HepG2 (cell line): Measurements from ENCODE around the gene ZNF174. TPM values are rescaled to one million over a fixed set of nuclear protein-coding genes. Genes with fewer than 3 reads are reported as not detected.

Experiments used
- CTCF ChIP-seq: sonication (generic); formaldehyde crosslinking; IDR thresholded peaks from 2 replicates; pipeline ENCODE4 v1.5.0; 2020; ENCODE audit warnings: mild to moderate bottlenecking, missing genetic modification reagents, moderate library complexity
- HMGXB3 ChIP-seq: sonication (generic); formaldehyde crosslinking; IDR thresholded peaks from 2 replicates; pipeline ENCODE4 v1.4.0; 2020; ENCODE audit warnings: missing genetic modification reagents, borderline replicate concordance
- HNRNPL ChIP-seq: fragments of 200-400 bp; formaldehyde crosslinking; IDR thresholded peaks from 2 replicates; pipeline ENCODE4 v1.6.1; 2017; ENCODE audit warnings: mild to moderate bottlenecking, low read depth, low read length
- IRF1 ChIP-seq: sonication (generic); formaldehyde crosslinking; IDR thresholded peaks from 2 replicates; pipeline ENCODE4 v1.4.0; 2020; ENCODE audit warnings: low read depth, mild to moderate bottlenecking, missing genetic modification reagents
- JUN ChIP-seq: sonication (generic); formaldehyde crosslinking; IDR thresholded peaks from 2 replicates; pipeline ENCODE4 v1.4.0; 2020; ENCODE audit warnings: mild to moderate bottlenecking, missing genetic modification reagents
- KLF9 ChIP-seq: IDR thresholded peaks from 2 replicates; pipeline ENCODE4 v1.6.1; 2016; ENCODE audit warnings: low read depth
- PHF21A ChIP-seq: sonication (generic); formaldehyde crosslinking; IDR thresholded peaks from 2 replicates; pipeline ENCODE4 v1.5.0; 2020; ENCODE audit warnings: mild to moderate bottlenecking, missing genetic modification reagents
- PITX1 ChIP-seq: sonication (generic); formaldehyde crosslinking; IDR thresholded peaks from 2 replicates; pipeline ENCODE4 v1.5.1; 2020; ENCODE audit warnings: mild to moderate bottlenecking, missing genetic modification reagents
- RBFOX2 ChIP-seq: fragments of 200-400 bp; formaldehyde crosslinking; IDR thresholded peaks from 2 replicates; pipeline ENCODE4 v1.6.1; 2017; ENCODE audit warnings: low read depth, mild to moderate bottlenecking, low read length
- RNF2 ChIP-seq: fragments of 450-650 bp; conservative IDR thresholded peaks from 2 replicates; pipeline ENCODE4 v1.6.1; 2016; ENCODE audit warnings: low read depth
- RXRA ChIP-seq: sonication (generic); formaldehyde crosslinking; IDR thresholded peaks from 2 replicates; pipeline ENCODE4 v1.5.1; 2020; ENCODE audit warnings: missing genetic modification reagents
- SMAD1 ChIP-seq: sonication (generic); formaldehyde crosslinking; IDR thresholded peaks from 2 replicates; pipeline ENCODE4 v1.4.0; 2020; ENCODE audit warnings: missing genetic modification reagents, low read depth, mild to moderate bottlenecking, borderline replicate concordance
- SMC3 ChIP-seq: IDR thresholded peaks from 2 replicates; pipeline ENCODE4 v1.6.1; 2011; ENCODE audit warnings: low read length, improper control_type of control experiment
- TARDBP ChIP-seq: sonication (generic); formaldehyde crosslinking; IDR thresholded peaks from 2 replicates; pipeline ENCODE4 v1.8.0; 2022; ENCODE audit warnings: mild to moderate bottlenecking, missing genetic modification reagents
- ZBTB2 ChIP-seq: sonication (generic); formaldehyde crosslinking; IDR thresholded peaks from 2 replicates; pipeline ENCODE4 v1.8.0; 2022; ENCODE audit warnings: low read depth, missing genetic modification reagents
- ZNF232 ChIP-seq: sonication (generic); formaldehyde crosslinking; IDR thresholded peaks from 2 replicates; pipeline ENCODE4 v1.4.0; 2020; ENCODE audit warnings: missing genetic modification reagents, borderline replicate concordance
- ZNF33B ChIP-seq: sonication (generic); formaldehyde crosslinking; IDR thresholded peaks from 2 replicates; pipeline ENCODE4 v1.5.1; 2020; ENCODE audit warnings: mild to moderate bottlenecking, missing genetic modification reagents
- ZNF354B ChIP-seq: sonication (generic); formaldehyde crosslinking; IDR thresholded peaks from 2 replicates; pipeline ENCODE4 v1.8.0; 2022; ENCODE audit warnings: mild to moderate bottlenecking, missing genetic modification reagents
- ZNF766 ChIP-seq: sonication (generic); formaldehyde crosslinking; IDR thresholded peaks from 2 replicates; pipeline ENCODE4 v1.5.0; 2020; ENCODE audit warnings: missing genetic modification reagents, borderline replicate concordance
- ZNF788 ChIP-seq: sonication (generic); formaldehyde crosslinking; IDR thresholded peaks from 2 replicates; pipeline ENCODE4 v1.5.0; 2020; ENCODE audit warnings: mild to moderate bottlenecking, missing genetic modification reagents, borderline replicate concordance
- ZSCAN21 ChIP-seq: sonication (generic); formaldehyde crosslinking; IDR thresholded peaks from 2 replicates; pipeline ENCODE4 v1.8.0; 2022; ENCODE audit warnings: mild to moderate bottlenecking, missing genetic modification reagents, moderate library complexity, borderline replicate concordance
- polyA plus RNA-seq, 8 experiments: library from polyadenylated mRNA; depleted of rRNA in 3 of 8; stranded (reverse) in 7 of 8; unstranded in 1 of 8; fragments of >200 nt; fragmentation: Illumina TruSeq in 4 of 8; extraction: Trizol in 4 of 8; gene quantifications; 2 replicates each; pipeline versions ENCODE4 v1.2.1 to v1.2.3, GENCODE V29; 2011 to 2016; ENCODE audit warnings: low read depth in 4 of 8, missing spikeins in 1 of 8, mixed read lengths in 1 of 8; ENCODE audit not compliant: insufficient read depth in 1 of 8
- total RNA-seq, 5 experiments: library from RNA; depleted of rRNA; stranded (reverse); fragments of >200 nt; fragmentation: Illumina TruSeq; extraction: Trizol; gene quantifications; 2 replicates each; pipeline ENCODE4 v1.2.3, GENCODE V29; 2016; ENCODE audit warnings: low read depth in 1 of 5

Gene ZNF174
- total and polyA plus RNA-seq, 2 of the 13 experiments (the other 11 are each of a cell fraction or from before 2014, with no cell fraction given): 8.3 to 10.6 TPM

- TF ChIP-seq HMGXB3 (CRISPR knock-in tag): peak; percentile 67; the same call in 1 of the 2 replicates
- peak; percentile 53 for TF ChIP-seq ZNF33B (CRISPR knock-in tag)
- no peak for TF ChIP-seq PHF21A (CRISPR knock-in tag)
- peak; percentile 96 for TF ChIP-seq RBFOX2
- peak; percentile 86 for TF ChIP-seq ZNF766 (CRISPR knock-in tag)
- TF ChIP-seq JUN (CRISPR knock-in tag): peak; percentile 50; the same call in 1 of the 2 replicates
- TF ChIP-seq ZSCAN21 (CRISPR knock-in tag): peak; percentile 18; the same call in 1 of the 2 replicates
- no peak for TF ChIP-seq SMC3
- TF ChIP-seq KLF9: no peak
- peak; percentile 41; the same call in 1 of the 2 replicates for TF ChIP-seq CTCF (CRISPR knock-in tag)
- peak; percentile 71 for TF ChIP-seq RXRA (CRISPR knock-in tag)
- TF ChIP-seq SMAD1 (CRISPR knock-in tag): peak; percentile 91; the same call in 1 of the 2 replicates
- peak; percentile 24; the same call in 1 of the 2 replicates for TF ChIP-seq ZNF788 (CRISPR knock-in tag)
- peak; percentile 89 for TF ChIP-seq TARDBP
- peak; percentile 86; the same call in 1 of the 2 replicates for TF ChIP-seq ZNF354B
- TF ChIP-seq ZNF232: peak; percentile 46; the same call in 1 of the 2 replicates
- no peak for TF ChIP-seq IRF1 (CRISPR knock-in tag)
- TF ChIP-seq RNF2: peak; percentile 89; the same call in 1 of the 2 replicates
- TF ChIP-seq ZBTB2: peak; percentile 70; the same call in 1 of the 2 replicates
- TF ChIP-seq HNRNPL: 0 out of 2 replicates have a peak, but pooled peaks have one; percentile 33
- peak; percentile 78 for TF ChIP-seq PITX1
These were observed 56.6 kb downstream of the ZNF174 start (continued) for GRCh38 chr16:3457434-3458252.
